Pancreas (tissue), 10 donors: ENCODE results near the gene CFAP119. TPM values are rescaled to one million over a fixed set of nuclear protein-coding genes. Genes with fewer than 3 reads are reported as not detected.

Experiments used
- ATAC-seq, 4 donors: fragments of 200-7000 bp; cut with Tn5 transposase; one replicate each; pipeline versions ENCODE4 v1.8.0 to v1.9.1; 2020; ENCODE audit warnings: mild to moderate bottlenecking in 4 of 4, moderate library complexity in 4 of 4
- DNase-seq, 6 donors: peaks; one replicate each; pipeline ENCODE4 v3.0.0-alpha.2; 2020
- FAIRE-seq: peaks from 2 replicates; lab custom pipeline; 2012; peaks lifted over from hg19 to GRCh38; lab: Jason Lieb, UNC
- H3K27ac ChIP-seq, 4 donors: fragments of 200-600 bp; sonication (generic); 1 replicate in 3 of 4; 2 replicates in 1 of 4; pipeline versions ENCODE4 v1.5.0 to v1.8.0; 2020
- H3K27me3 ChIP-seq, 4 donors: fragments of 200-600 bp; one replicate each; pipeline ENCODE4 v1.8.0; 2021
- H3K36me3 ChIP-seq, 3 donors: fragments of 200-600 bp; sonication (generic) in 1 of 3; one replicate each; pipeline versions ENCODE4 v1.5.0 to v1.8.0; 2020 to 2021
- H3K4me1 ChIP-seq, 3 donors: fragments of 200-600 bp; one replicate each; pipeline ENCODE4 v1.8.0; 2021
- H3K4me3 ChIP-seq, 4 donors: fragments of 200-600 bp; sonication (generic) in 2 of 4; one replicate each; pipeline versions ENCODE4 v1.5.0 to v1.8.0; 2020 to 2021
- H3K9me3 ChIP-seq, 4 donors: fragments of 200-600 bp; one replicate each; pipeline ENCODE4 v1.8.0; 2021
- CTCF ChIP-seq, 4 donors: fragments of 200-600 bp; sonication (generic) in 3 of 4; IDR thresholded peaks; one replicate each; pipeline versions ENCODE4 v1.5.0 to v1.8.0; 2021; ENCODE audit warnings: antibody characterized with exemption in 4 of 4
- WGBS, 2 donors: extraction: QIAGEN DNeasy Blood & Tissue Kit; methylation state at CpG; one replicate each; pipeline ENCODE4 v1.1.7; 2013; 5-methylcytosine and 5-hydroxymethylcytosine counted together
- intact Hi-C, 3 donors: fragments of 100-400 bp; cut with DNase I; formaldehyde crosslinking; loops; one replicate each; pipeline versions ENCODE4 v1.11.1 to v1.14.2; 2022
- polyA plus RNA-seq, 2 donors: library from polyadenylated mRNA; stranded (reverse); fragments of 200-250 nt; gene quantifications; one replicate each; pipeline ENCODE4 v1.2.3, GENCODE V29; 2013
- total RNA-seq, 6 donors: library from RNA; stranded (reverse); fragmentation: NEBNext Ultra II Directional in 4 of 6; extraction: Animal tissue kit (Norgen Biotek cat#: 25700) in 4 of 6; gene quantifications; one replicate each; pipeline versions ENCODE4 v1.2.1 to v1.2.4, GENCODE V29; 2021 to 2023
- donor health status: healthy with polysubstance abuse.
- donor health status: DM: no; HTN: no; CAD: no; lungs with moderate emphysema.
- donor health status: DM: no; HTN: no; CAD: no.
- donor health status: control.
- donor health status: control.
- donor health status: Bipolar disorder and iron deficiency.
- donor health status: DM: yes; HTN: yes; CAD: no.
- donor health status: DM: no; HTN: no; CAD: no.
- donor health status: DM: no; HTN: no; CAD: no.
- donor health status: DM: yes; HTN: yes; CAD: no.

The CFAP119 gene
- total and polyA plus RNA-seq, 8 donors: 1.7 to 32.1 (median 3.4) TPM

GRCh38 chr16:30741461-30741914 is 20.4 kb downstream of the CFAP119 start:
- Histone ChIP-seq H3K27me3 (no peaks in the 10 kb centered on the region), H3K4me1 (peaks cover 12 to 26% (median 16%) of the 10 kb centered on the region in 3 donors), H3K36me3 (peaks cover 7 to 30% (median 23%) of the 10 kb centered on the region in 3 donors), H3K9me3 (no peaks in the 10 kb centered on the region), H3K27ac (peak overlapping the region; percentile 57 to 91 (median 72)), H3K4me3 (peak overlapping the region in 1 of 4 donors; percentile 28)
- peak; percentile 62 to 83 (median 76) for ATAC-seq
- 74 to 81% methylated on average over 6 of the region's 6 CpGs for WGBS, 2 donors
- intact Hi-C loops: no loop called here
- TF ChIP-seq CTCF (IDR thresholded peaks at IDR 0.05): no peak
- DNase-seq: peak in 4 of 6 donors; percentile 53 to 69 (median 63)
- FAIRE-seq: no peak

- Histone ChIP-seq H3K36me3 (peaks cover 9 to 38% (median 30%) of the 10 kb centered on the region in 3 donors), H3K4me1 (peaks cover 12 to 25% (median 16%) of the 10 kb centered on the region in 3 donors), H3K9me3 (no peaks in the 10 kb centered on the region), H3K27me3 (no peaks in the 10 kb centered on the region), H3K4me3 (peak overlapping the region in 1 of 4 donors; percentile 28), H3K27ac (peak overlapping the region; percentile 57 to 91 (median 72))
- 14 to 17% methylated on average over 8 of the region's 8 CpGs for WGBS, 2 donors
- intact Hi-C loops: no loop called here
- no peak for TF ChIP-seq CTCF (IDR thresholded peaks at IDR 0.05)
- ATAC-seq (peak; percentile 89 to 91 (median 91)), DNase-seq (peak; percentile 83 to 94 (median 91)), FAIRE-seq (no peak)
These were observed 21.3 kb downstream of the CFAP119 start for GRCh38 chr16:30740364-30741251.

- no peak for ATAC-seq
These were observed 22.6 kb downstream of the CFAP119 start for GRCh38 chr16:30738984-30739951.

More at GRCh38 chr16:30738984-30739951, 22.6 kb downstream of the CFAP119 start:
- Histone ChIP-seq H3K27ac (peak overlapping the region in 2 of 4 donors; percentile 82 to 91), H3K4me1 (peaks cover 12 to 25% (median 16%) of the 10 kb centered on the region in 3 donors), H3K27me3 (no peaks in the 10 kb centered on the region), H3K4me3 (no peak overlapping the region), H3K9me3 (no peaks in the 10 kb centered on the region), H3K36me3 (peaks cover 9 to 48% (median 34%) of the 10 kb centered on the region in 3 donors)
- 89 to 90% methylated on average over 37 of the region's 37 CpGs for whole genome bisulfite sequencing, 2 donors
- TF ChIP-seq CTCF (IDR thresholded peaks at IDR 0.05): no peak
- FAIRE-seq: no peak
- DNase-seq: peak in 2 of 6 donors; percentile 59 to 81
- intact Hi-C loops: no loop called here
